SW 1271 (cell line): ENCODE data around the gene DLG2.

Source experiments
- DNase-seq, 2 experiments: peaks; one replicate each; lab custom pipeline; 2025; lab: John Stamatoyannopoulos, UW

The DLG2 gene

GRCh38 chr11:83528877-83529276 lies 2098.3 kb downstream of the DLG2 start:
- no peak for DNase-seq

GRCh38 chr11:83528225-83528624 lies 2098.9 kb downstream of the DLG2 start:
- no peak for DNase-seq

- no peak for DNase-seq
Observed at GRCh38 chr11:83523676-83524075, 2103.5 kb downstream of the DLG2 start.

GRCh38 chr11:83522911-83523310 lies 2104.2 kb downstream of the DLG2 start:
- DNase-seq = no peak

- DNase-seq = peak in 1 of 2 experiments; percentile 5
Observed at GRCh38 chr11:83521647-83522596, 2105.2 kb downstream of the DLG2 start.

- no peak for DNase-seq
Observed at GRCh38 chr11:83520849-83521248, 2106.3 kb downstream of the DLG2 start.

GRCh38 chr11:83511646-83512045 lies 2115.5 kb downstream of the DLG2 start:
- DNase-seq = no peak

- no peak for DNase-seq
Observed at GRCh38 chr11:83510530-83511460, 2116.3 kb downstream of the DLG2 start.

GRCh38 chr11:83508804-83509203 lies 2118.3 kb downstream of the DLG2 start:
- DNase-seq = no peak

GRCh38 chr11:83502041-83502440 lies 2125.1 kb downstream of the DLG2 start:
- no peak for DNase-seq

- no peak for DNase-seq
Observed at GRCh38 chr11:83493917-83494316, 2133.2 kb downstream of the DLG2 start.

GRCh38 chr11:83493034-83493433 lies 2134.1 kb downstream of the DLG2 start:
- no peak for DNase-seq

- no peak for DNase-seq
Observed at GRCh38 chr11:83483808-83484207, 2143.3 kb downstream of the DLG2 start.

- no peak for DNase-seq
Observed at GRCh38 chr11:83480811-83481210, 2146.3 kb downstream of the DLG2 start.

GRCh38 chr11:83480251-83480650 lies 2146.9 kb downstream of the DLG2 start:
- no peak for DNase-seq

GRCh38 chr11:83477772-83478171 lies 2149.4 kb downstream of the DLG2 start:
- no peak for DNase-seq

- no peak for DNase-seq
Observed at GRCh38 chr11:83475760-83476159, 2151.4 kb downstream of the DLG2 start.

GRCh38 chr11:83473743-83474142 lies 2153.4 kb downstream of the DLG2 start:
- no peak for DNase-seq

- no peak for DNase-seq
Observed at GRCh38 chr11:83472806-83473205, 2154.3 kb downstream of the DLG2 start.

- DNase-seq = no peak
Observed at GRCh38 chr11:83471831-83472727, 2155.1 kb downstream of the DLG2 start.

- no peak for DNase-seq
Observed at GRCh38 chr11:83467837-83468236, 2159.3 kb downstream of the DLG2 start.
